Gastroesophageal sphincter (tissue), 3 donors: ENCODE results near the gene ARSI.

Source experiments
- CTCF ChIP-seq, 4 experiments: fragments of 200-600 bp in 2 of 4; fragments of 450-650 bp in 2 of 4; sonication (generic) in 1 of 4; IDR thresholded peaks; one replicate each; pipeline ENCODE4 v1.5.1; 2017 to 2019; ENCODE audit warnings: antibody characterized with exemption in 4 of 4, mild to moderate bottlenecking in 2 of 4, moderate library complexity in 2 of 4
- POLR2A ChIP-seq, 2 donors: fragments of 450-650 bp; IDR thresholded peaks; one replicate each; pipeline ENCODE4 v1.6.1; 2017; ENCODE audit warnings: antibody characterized with exemption in 2 of 2, mild to moderate bottlenecking in 2 of 2, moderate library complexity in 1 of 2
- POLR2AphosphoS5 ChIP-seq: sonication (generic); formaldehyde crosslinking; IDR thresholded peaks from one replicate; pipeline ENCODE4 v1.6.1; 2017; ENCODE audit warnings: antibody characterized with exemption

- no peak for TF ChIP-seq POLR2A (IDR thresholded peaks at IDR 0.05)
- TF ChIP-seq CTCF (IDR thresholded peaks at IDR 0.05), result no peak
- no peak for TF ChIP-seq POLR2AphosphoS5
Measured at GRCh38 chr5:150286820-150287219, 15.9 kb downstream of the ARSI start.
